GM19025 (cell line): ENCODE results near the gene CSF3.

ENCODE experiments used
- ATAC-seq: cut with Tn5 transposase; IDR thresholded peaks from one replicate; pipeline ENCODE4 v1.9.1; 2021; ENCODE audit warnings: mild to moderate bottlenecking, low read depth, moderate library complexity; ENCODE audit not compliant: unreplicated experiment

CSF3 gene

GRCh38 chr17:40022961-40023541, 7.8 kb downstream of the CSF3 start:
- ATAC-seq: no peak

DNA sequence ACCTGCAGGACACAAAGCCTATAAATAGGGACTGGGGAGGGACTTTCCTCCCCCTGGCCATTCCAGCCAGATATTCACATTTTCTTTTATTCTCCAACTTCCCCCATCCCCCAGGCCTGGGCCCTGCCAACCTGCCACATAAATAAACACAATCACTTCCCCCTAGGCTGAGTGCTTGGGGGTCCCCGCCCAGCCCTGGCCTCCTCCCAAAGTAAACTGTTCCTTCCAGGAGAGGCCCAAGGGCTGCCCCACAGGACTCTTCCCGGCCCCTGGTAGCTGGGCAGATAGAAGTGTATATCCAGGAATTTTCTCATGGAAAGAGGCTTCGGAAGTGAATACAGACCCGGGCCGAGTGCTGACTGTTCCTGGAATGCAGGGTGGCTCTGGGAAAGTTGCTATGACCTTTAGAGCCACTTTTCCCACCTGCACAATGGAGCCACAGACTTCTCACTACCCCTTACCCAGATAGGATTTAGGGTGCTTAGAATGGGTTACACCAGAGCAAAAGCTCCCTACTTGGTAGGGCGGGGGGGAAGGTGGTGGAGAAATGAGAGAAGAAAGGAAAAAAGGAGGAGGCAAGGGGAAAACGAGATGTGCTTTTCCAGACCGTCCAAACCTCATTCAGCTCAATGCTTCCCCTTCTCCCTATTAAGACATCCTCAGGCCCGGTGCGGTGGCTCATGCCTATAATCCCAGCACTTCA, 8.5 kb downstream of the CSF3 start:
- ATAC-seq: no peak

- no peak for ATAC-seq
Measured at GRCh38 chr17:40024901-40025300, 9.7 kb downstream of the CSF3 start.

- no peak for ATAC-seq
Measured at GRCh38 chr17:40025559-40025958, 10.3 kb downstream of the CSF3 start.

DNA sequence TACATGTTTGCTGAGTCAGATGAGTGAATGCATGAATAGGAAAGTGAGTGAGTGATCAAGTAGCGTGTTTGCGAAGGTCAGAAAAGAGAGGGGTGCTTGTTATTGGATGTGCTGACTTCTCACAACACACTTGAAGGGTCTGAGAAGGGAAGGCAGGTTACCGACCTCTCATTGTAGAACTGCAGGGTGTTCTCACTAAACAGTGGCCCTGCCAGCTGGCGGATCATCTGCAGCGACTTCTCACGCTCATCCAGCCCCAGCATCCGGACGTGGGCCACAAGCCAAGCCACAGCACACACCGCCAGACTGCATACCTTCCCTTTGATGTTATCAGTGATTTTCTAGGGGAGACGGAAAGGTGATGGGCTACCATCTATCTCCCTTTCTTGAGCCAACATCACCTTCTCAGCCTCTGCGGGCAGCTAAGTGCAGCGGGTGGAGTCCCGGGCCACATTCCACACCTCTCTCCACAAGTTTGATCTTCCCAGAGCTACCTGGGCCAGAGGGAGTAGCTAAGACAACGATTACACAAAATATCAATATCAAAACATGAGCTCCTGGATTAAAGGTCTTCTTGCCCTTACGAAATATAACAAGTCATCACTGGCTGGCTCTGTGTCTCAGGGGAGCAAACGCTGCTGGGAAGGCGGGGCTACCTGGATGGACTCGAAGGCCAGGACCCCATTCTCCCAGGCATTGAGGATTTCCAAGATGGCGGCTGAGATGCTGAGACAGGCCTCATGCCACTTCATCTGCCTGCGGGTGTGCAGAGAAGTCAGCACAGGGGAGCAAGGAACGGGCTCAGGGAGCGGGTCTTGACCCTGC, 11.0 kb downstream of the CSF3 start:
- no peak for ATAC-seq

DNA sequence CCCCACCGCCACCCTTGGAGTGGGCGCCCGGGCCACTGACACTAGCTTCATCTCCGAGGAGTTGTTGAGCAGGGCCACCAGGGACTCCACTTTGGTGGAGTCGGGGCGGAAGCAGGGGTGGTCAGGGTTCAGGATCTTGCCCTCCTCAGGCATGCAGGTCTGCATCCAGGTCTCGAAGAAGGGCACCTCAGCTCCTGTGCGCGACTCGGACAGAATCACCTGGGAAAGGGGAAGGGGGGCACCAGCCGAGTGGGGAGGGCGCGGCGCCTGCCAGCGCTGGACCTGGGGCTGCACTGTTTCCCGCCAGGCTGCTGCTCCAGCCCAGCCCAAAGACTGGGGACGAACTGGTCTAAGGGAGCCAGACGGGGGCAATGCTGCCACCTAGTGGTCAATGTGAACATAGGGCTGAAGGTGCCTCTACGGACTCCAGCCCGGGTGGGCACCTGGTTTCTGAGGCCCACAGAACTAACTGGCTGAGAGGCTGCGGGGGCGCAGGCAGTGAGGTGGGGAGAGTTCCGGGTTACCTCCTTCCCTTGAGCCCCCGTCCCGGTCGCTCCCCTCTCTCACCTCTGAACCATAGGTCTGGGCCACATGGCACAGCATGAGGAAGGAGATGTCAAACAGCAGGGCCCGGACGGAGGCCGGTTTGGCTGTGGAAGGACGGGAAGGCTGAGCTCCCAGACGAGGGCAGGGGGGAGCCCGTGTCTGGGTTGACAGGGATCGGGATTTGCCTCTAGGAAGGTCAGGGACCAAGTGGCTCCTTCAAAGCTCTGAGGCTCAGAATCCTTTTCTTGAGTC, 11.8 kb downstream of the CSF3 start:
- no peak for ATAC-seq

GRCh38 chr17:40027614-40028012, 12.4 kb downstream of the CSF3 start:
- ATAC-seq: no peak

DNA sequence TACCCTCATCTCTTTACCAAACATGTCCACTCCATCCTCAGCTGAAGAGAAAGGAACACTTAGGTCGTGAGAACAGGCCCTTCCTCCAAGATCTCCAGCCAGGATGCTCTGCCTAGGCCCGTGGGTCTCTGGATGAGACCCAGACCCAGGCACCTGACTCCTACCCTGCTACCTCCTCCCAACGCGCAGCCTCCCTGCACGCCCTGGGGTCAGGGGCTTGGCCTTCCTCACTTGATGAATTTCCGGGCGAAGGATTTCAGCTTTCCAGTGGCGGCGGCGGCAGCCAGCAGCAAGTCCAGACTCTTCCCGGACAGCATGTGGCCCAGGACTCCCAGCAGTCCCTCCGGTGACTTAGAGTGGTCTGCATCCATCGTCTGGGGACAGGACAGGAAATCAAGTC, 13.4 kb downstream of the CSF3 start:
- ATAC-seq: no peak

DNA sequence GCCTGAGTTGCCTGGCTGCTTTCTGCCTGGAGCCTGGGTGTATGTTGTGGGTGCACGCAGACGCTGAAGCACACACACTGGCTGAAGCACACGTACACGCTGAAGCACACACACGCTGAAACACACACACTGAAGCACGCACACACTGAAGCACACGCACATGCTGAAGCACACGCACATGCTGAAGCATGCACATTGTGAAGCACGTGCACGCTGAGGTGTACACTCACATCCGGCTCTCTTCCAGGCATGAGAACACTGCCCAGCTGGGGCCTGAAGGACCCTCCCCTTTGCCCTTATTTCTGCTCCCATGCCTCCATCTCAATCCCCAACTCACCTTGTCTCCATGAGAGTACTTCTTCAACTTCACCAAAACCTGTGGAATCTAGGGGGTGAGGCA, 16.5 kb downstream of the CSF3 start:
- ATAC-seq: no peak

GRCh38 chr17:40032322-40033320, 17.4 kb downstream of the CSF3 start:
- no peak for ATAC-seq

- ATAC-seq: no peak
Measured at GRCh38 chr17:40033339-40033738, 18.1 kb downstream of the CSF3 start.

GRCh38 chr17:40034426-40035161, 19.4 kb downstream of the CSF3 start:
- no peak for ATAC-seq

DNA sequence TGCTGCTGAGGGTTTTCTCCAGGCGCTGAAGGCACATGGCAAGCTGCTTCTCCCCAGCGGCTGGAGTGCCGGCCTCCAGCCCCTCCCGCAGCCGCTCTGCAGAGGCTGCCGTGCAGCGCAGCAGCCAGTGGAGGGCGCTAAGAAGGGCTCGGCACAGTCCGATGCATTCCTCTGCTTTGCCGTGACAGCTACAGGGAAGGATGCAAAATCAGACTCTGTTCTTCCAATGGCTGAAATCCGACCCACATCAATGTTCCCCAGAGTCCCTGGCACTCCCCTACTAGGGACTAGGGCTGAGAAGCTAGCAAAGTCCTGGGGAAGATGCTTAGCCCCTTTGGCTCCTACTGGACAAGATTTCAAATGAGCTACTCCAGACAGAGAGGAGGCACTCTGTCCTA, 19.9 kb downstream of the CSF3 start:
- no peak for ATAC-seq

- no peak for ATAC-seq
Measured at GRCh38 chr17:40038882-40039513, 23.8 kb downstream of the CSF3 start.

DNA sequence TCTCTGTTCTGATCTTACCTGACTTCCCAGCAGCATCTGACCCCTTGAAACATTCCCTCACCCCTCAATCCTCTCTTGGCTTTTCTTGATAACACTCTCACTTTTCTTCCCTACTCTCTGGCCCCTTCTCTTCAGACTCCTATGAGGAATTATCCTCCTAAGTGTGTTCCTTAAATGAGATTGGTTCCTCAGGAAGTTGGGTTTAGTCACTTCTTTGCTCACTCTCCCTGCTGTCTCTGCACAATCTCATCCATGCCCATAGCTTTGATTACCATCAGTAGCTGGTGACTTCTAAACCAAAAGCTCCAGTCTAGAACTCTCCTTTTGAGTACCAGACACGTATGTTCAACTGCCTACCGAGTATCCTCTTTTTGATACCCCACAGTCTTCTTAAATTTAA, 26.0 kb downstream of the CSF3 start:
- no peak for ATAC-seq

- no peak for ATAC-seq
Measured at GRCh38 chr17:40056379-40057015, 41.3 kb downstream of the CSF3 start.

- ATAC-seq: no peak
Measured at GRCh38 chr17:40058186-40058784, 43.0 kb downstream of the CSF3 start.

DNA sequence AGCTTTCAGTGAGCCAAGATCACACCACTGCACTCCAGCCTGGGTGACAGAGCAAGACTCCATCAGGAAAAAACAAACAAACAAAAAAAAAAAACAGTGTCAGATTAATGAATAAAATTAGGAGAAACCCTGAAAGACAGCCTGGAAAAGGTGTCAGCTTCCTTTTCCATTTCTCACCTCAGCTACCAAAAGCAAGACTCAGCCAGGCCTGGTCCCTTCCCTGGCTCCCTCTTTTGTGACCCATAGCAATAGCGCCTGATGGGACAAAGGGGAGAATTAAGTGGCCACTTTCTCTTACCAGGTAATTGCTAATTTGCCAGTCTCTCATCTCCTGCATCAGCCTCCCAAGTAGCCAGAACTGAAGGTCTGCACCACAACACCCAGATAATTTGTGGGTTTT, 43.6 kb downstream of the CSF3 start:
- no peak for ATAC-seq
